ENCODE results near the gene PARD6G. TPM values are rescaled to one million over a fixed set of nuclear protein-coding genes. Genes with fewer than 3 reads are reported as not detected.
"Not testable (repeated sequence)": the region's sequence is repeated elsewhere in the genome, so short reads cannot be mapped to it uniquely, and the experiment has no call there.

The PARD6G gene
- total and polyA plus RNA-seq, 2 experiments from 2014 or later, result 8.2 to 11.8 TPM

DNA sequence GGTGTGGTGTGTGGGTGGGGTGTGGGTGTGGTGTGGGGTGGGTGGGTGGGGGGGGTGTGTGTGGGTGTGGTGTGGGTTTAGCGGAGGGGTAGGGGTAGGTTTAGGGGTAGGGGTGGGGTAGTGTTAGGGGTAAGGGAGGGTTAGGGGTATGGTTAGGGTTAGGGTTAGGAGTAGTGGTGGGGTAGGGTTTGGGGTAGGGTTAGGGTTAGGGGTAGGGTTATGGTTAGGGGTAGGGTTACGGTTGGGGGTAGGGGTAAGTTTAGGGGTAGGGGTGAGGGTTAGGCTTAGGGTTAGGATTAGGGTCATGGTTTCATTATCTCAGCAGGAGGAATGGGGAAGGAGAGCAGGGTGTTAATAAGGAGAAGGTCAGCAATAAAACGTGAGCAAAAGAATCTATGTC lies 11.3 kb upstream of the PARD6G start:
- Histone ChIP-seq H3K4me2 (no peak overlapping the region), H4K20me1 (ENCODE audit: insufficient read depth, poor library complexity, severe bottlenecking) (no peaks in the 10 kb centered on the region), H3K27ac (no peak overlapping the region), H3K9me2 (replicated peaks; ENCODE audit: insufficient read depth) (no peaks in the 10 kb centered on the region), H3K9me3 (ENCODE audit: low read depth) (no peaks in the 10 kb centered on the region), H3K79me2 (no peaks in the 10 kb centered on the region), H2AFZ (no peak overlapping the region), H3K36me3 (replicated peaks; ENCODE audit: insufficient read depth, low read depth) (no peaks in the 10 kb centered on the region), H3K4me1 (ENCODE audit: insufficient read depth) (no peaks in the 10 kb centered on the region), H3K4me3 (no peak overlapping the region), H3K27me3 (no peaks in the 10 kb centered on the region)
- DNase-seq (ENCODE audit: low spot score), result no peak
- TF ChIP-seq EZH2phosphoT487 (IDR thresholded peaks at IDR 0.05; ENCODE audit: low read depth, severe bottlenecking, unreplicated experiment), result no peak
- TF ChIP-seq EZH2 (IDR thresholded peaks at IDR 0.05; ENCODE audit: borderline replicate concordance), result no peak
- TF ChIP-seq, protein P1, sequence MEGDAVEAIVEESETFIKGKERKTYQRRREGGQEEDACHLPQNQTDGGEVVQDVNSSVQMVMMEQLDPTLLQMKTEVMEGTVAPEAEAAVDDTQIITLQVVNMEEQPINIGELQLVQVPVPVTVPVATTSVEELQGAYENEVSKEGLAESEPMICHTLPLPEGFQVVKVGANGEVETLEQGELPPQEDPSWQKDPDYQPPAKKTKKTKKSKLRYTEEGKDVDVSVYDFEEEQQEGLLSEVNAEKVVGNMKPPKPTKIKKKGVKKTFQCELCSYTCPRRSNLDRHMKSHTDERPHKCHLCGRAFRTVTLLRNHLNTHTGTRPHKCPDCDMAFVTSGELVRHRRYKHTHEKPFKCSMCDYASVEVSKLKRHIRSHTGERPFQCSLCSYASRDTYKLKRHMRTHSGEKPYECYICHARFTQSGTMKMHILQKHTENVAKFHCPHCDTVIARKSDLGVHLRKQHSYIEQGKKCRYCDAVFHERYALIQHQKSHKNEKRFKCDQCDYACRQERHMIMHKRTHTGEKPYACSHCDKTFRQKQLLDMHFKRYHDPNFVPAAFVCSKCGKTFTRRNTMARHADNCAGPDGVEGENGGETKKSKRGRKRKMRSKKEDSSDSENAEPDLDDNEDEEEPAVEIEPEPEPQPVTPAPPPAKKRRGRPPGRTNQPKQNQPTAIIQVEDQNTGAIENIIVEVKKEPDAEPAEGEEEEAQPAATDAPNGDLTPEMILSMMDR (IDR thresholded peaks at IDR 0.05; ENCODE audit: poor library complexity), result no peak
- 71% methylated on average over 2 of the region's 3 CpGs for WGBS (ENCODE audit: low lambda C conversion rate, missing lambda C conversion rate)

DNA sequence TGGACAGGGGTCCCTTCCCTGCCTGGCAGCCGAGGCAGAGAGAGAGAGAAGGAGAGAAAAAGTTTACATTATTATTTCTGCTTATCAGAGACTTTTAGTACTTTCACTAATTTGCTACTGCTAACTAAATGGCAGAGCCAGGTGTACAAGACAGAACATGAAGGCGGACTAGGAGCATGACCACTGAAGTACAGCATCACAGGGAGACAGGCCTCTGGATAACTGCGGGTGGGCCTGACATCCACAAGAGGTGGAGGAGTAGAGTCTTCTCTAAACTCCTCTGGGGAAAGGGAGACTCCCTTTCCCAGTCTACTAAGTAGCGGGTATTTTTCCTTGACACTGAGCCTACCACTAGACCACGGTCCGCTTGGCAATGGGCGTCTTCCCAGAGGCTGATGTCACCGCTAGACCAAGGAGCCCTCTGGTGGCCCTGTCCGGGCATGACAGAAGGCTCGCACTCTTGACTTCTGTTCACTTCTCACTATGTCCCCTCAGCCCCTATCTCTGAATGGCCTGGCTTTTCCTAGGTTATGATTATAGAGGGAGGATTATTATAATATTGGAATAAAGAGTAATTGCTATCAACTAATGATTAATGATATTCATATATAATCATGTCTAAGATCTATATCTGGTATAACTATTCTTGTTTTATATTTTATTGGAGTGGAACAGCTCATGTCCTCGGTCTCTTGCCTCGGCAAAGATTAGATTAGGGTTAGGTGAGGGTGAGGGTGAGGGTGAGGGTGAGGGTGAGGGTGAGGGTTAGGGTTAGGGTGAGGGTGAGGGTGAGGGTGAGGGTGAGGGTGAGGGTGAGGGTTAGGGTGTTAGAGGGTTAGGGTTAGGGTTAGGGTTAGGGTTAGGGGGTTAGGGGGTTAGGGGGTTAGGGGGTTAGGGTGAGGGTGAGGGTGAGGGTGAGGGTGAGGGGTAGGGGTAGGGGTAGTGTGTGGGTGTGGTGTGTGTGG lies 10.5 kb upstream of the PARD6G start:
- not testable (repeated sequence) for H4K20me1 ChIP-seq (ENCODE audit: insufficient read depth, poor library complexity, severe bottlenecking); H3K27me3 ChIP-seq; H3K36me3 ChIP-seq (replicated peaks; ENCODE audit: insufficient read depth, low read depth); H3K9me3 ChIP-seq (ENCODE audit: low read depth); H3K4me3 ChIP-seq; H3K79me2 ChIP-seq; H3K9me2 ChIP-seq (replicated peaks; ENCODE audit: insufficient read depth); H3K27ac ChIP-seq; H3K4me2 ChIP-seq; H3K4me1 ChIP-seq (ENCODE audit: insufficient read depth)
- TF ChIP-seq, protein P1 (IDR thresholded peaks at IDR 0.05; ENCODE audit: poor library complexity), result peak; percentile 79
- 46% methylated on average over 12 of the region's 12 CpGs for WGBS (ENCODE audit: low lambda C conversion rate, missing lambda C conversion rate)
- DNase-seq (ENCODE audit: low spot score), result peak; percentile 77
- peak overlapping the region; percentile 50 for H2AFZ ChIP-seq

DNA sequence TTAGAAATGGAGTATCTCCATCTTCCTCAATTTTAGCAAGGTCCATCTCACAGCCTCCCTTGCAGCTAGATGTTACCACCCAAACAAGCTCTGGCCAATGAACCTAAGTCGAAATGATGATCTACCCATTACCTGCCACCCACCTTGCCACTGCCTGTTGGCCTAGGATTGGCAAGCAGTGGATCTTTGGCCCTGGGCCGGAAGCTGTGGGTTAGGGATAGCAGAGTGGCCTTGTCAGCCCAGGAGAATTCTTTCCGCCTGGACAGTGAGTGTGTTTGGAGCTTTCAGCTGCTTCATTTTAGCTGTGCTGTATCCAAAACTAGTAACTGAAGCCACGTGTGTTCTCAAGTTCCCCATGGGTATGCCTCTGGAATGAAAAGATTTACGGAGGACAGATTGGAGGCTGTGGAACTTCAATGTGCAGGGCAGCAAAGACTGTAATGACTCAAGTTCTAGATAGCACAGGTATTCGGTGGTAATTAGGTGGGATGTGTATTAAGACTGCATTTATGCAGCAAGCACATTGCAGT lies 7.7 kb upstream of the PARD6G start:
- Histone ChIP-seq H3K4me1 (ENCODE audit: insufficient read depth) (no peaks in the 10 kb centered on the region), H2AFZ (no peak overlapping the region), H3K27ac (no peak overlapping the region), H3K9me3 (ENCODE audit: low read depth) (no peaks in the 10 kb centered on the region), H4K20me1 (ENCODE audit: insufficient read depth, poor library complexity, severe bottlenecking) (no peaks in the 10 kb centered on the region), H3K27me3 (no peaks in the 10 kb centered on the region), H3K9me2 (replicated peaks; ENCODE audit: insufficient read depth) (no peaks in the 10 kb centered on the region), H3K4me2 (no peak overlapping the region), H3K4me3 (no peak overlapping the region), H3K36me3 (replicated peaks; ENCODE audit: insufficient read depth, low read depth) (no peaks in the 10 kb centered on the region), H3K79me2 (no peaks in the 10 kb centered on the region)
- WGBS (ENCODE audit: low lambda C conversion rate, missing lambda C conversion rate), result 77% methylated on average over 6 of the region's 6 CpGs
- no peak for TF ChIP-seq EZH2phosphoT487 (IDR thresholded peaks at IDR 0.05; ENCODE audit: low read depth, severe bottlenecking, unreplicated experiment)
- TF ChIP-seq EZH2 (IDR thresholded peaks at IDR 0.05; ENCODE audit: borderline replicate concordance), result no peak
- TF ChIP-seq, protein P1 (IDR thresholded peaks at IDR 0.05; ENCODE audit: poor library complexity), result no peak
- DNase-seq (ENCODE audit: low spot score), result no peak
